ENCODE results near the gene OMD.

The OMD gene

GRCh38 chr9:92424340-92424739, at the start of gene OMD:
Gene OMD, minus strand, starts transcription at chr9:92424471. Its CDS starts 6,913 bp downstream, at chr9:92417558.
- no peak for DNase-seq (ENCODE audit: low spot score)

- DNase-seq (ENCODE audit: low spot score) = no peak
Observed at GRCh38 chr9:92468206-92468605, 43.9 kb upstream of the OMD start.

GRCh38 chr9:92467511-92467910, 43.2 kb upstream of the OMD start:
- DNase-seq (ENCODE audit: low spot score) = no peak

GRCh38 chr9:92467041-92467440, 42.8 kb upstream of the OMD start:
- no peak for DNase-seq (ENCODE audit: low spot score)

GRCh38 chr9:92463984-92464383, 39.7 kb upstream of the OMD start:
- no peak for DNase-seq (ENCODE audit: low spot score)

GRCh38 chr9:92463387-92463786, 39.1 kb upstream of the OMD start:
- no peak for DNase-seq (ENCODE audit: low spot score)

- DNase-seq (ENCODE audit: low spot score) = no peak
Observed at GRCh38 chr9:92457576-92457975, 33.3 kb upstream of the OMD start.

- peak; percentile 37 for DNase-seq (ENCODE audit: low spot score)
Observed at GRCh38 chr9:92455217-92455616, 30.9 kb upstream of the OMD start.

- DNase-seq (ENCODE audit: low spot score) = no peak
Observed at GRCh38 chr9:92446536-92446935, 22.3 kb upstream of the OMD start.

- DNase-seq (ENCODE audit: low spot score) = no peak
Observed at GRCh38 chr9:92444841-92445240, 20.6 kb upstream of the OMD start.

GRCh38 chr9:92440751-92441046, 16.4 kb upstream of the OMD start:
- DNase-seq (ENCODE audit: low spot score) = no peak

- no peak for DNase-seq (ENCODE audit: low spot score)
Observed at GRCh38 chr9:92439921-92440750, 15.9 kb upstream of the OMD start.

GRCh38 chr9:92438900-92439526, 14.7 kb upstream of the OMD start:
- DNase-seq (ENCODE audit: low spot score) = no peak

- DNase-seq (ENCODE audit: low spot score) = no peak
Observed at GRCh38 chr9:92435263-92435662, 11.0 kb upstream of the OMD start.

GRCh38 chr9:92432972-92433548, 8.8 kb upstream of the OMD start:
- DNase-seq (ENCODE audit: low spot score) = no peak

- DNase-seq (ENCODE audit: low spot score) = no peak
Observed at GRCh38 chr9:92432350-92432749, 8.1 kb upstream of the OMD start.

GRCh38 chr9:92429836-92430235, 5.6 kb upstream of the OMD start:
- no peak for DNase-seq (ENCODE audit: low spot score)

GRCh38 chr9:92426501-92427145, 2.4 kb upstream of the OMD start:
- DNase-seq (ENCODE audit: low spot score) = no peak

GRCh38 chr9:92425474-92425873, 1.2 kb upstream of the OMD start:
- no peak for DNase-seq (ENCODE audit: low spot score)

- DNase-seq (ENCODE audit: low spot score) = no peak
Observed at GRCh38 chr9:92423612-92424011, 659 bp downstream of the OMD start.

GRCh38 chr9:92422611-92423338, 1.5 kb downstream of the OMD start:
- no peak for DNase-seq (ENCODE audit: low spot score)

GRCh38 chr9:92414566-92414965, 9.7 kb downstream of the OMD start:
- DNase-seq (ENCODE audit: low spot score) = no peak
